CD4-positive, CD25-positive, alpha-beta regulatory T cell (primary cell): ENCODE data around the gene MTIF3. TPM values are rescaled to one million over a fixed set of nuclear protein-coding genes. Genes with fewer than 3 reads are reported as not detected.

Source experiments
- ATAC-seq, 2 donors: fragments of 150-1000 bp; cut with Tn5 transposase; one replicate each; pipeline ENCODE4 v1.10.0; 2021; ENCODE audit warnings: low read depth in 2 of 2, moderate number of reproducible peaks in 2 of 2, moderate library complexity in 1 of 2
- DNase-seq, 3 donors: peaks; one replicate each; pipeline versions ENCODE4 v3.0.0 to v3.0.0-alpha.2; 2012 to 2022; ENCODE audit warnings: mixed read lengths in 1 of 3
- H3K27ac ChIP-seq: one replicate; pipeline ENCODE4 v1.7.0; 2013; ENCODE audit warnings: mild to moderate bottlenecking, low read length; ENCODE audit not compliant: insufficient read depth, poor library complexity, severe bottlenecking
- H3K27me3 ChIP-seq: one replicate; pipeline ENCODE4 v1.7.0; 2013; ENCODE audit warnings: low read length; ENCODE audit not compliant: control insufficient read depth, insufficient read depth
- H3K36me3 ChIP-seq: one replicate; pipeline ENCODE4 v1.7.0; 2013; ENCODE audit warnings: mild to moderate bottlenecking, low read length, moderate library complexity; ENCODE audit not compliant: control insufficient read depth, insufficient read depth
- H3K4me1 ChIP-seq: 2 replicates; pipeline ENCODE4 v1.7.0; 2013; ENCODE audit warnings: mild to moderate bottlenecking, low read length; ENCODE audit not compliant: insufficient read depth, control insufficient read depth, poor library complexity, severe bottlenecking
- H3K4me3 ChIP-seq: one replicate; pipeline ENCODE4 v1.7.0; 2013; ENCODE audit warnings: low read depth, mild to moderate bottlenecking, low read length, moderate library complexity
- H3K9me3 ChIP-seq, 2 experiments: 1 replicate in 1 of 2; 2 replicates in 1 of 2; pipeline ENCODE4 v1.7.0; 2013; ENCODE audit warnings: low read length in 2 of 2, mild to moderate bottlenecking in 1 of 2, moderate library complexity in 1 of 2; ENCODE audit not compliant: control insufficient read depth in 2 of 2
- H3K27ac Mint-ChIP-seq, 3 donors: one replicate each; pipeline ENCODE4 v1.8.0; 2020 to 2022; ENCODE audit warnings: mild to moderate bottlenecking in 3 of 3, mixed read lengths in 3 of 3, moderate library complexity in 2 of 3
- H3K27me3 Mint-ChIP-seq: one replicate; pipeline ENCODE4 v1.8.0; 2022; ENCODE audit warnings: mild to moderate bottlenecking, mixed read lengths
- H3K36me3 Mint-ChIP-seq: one replicate; pipeline ENCODE4 v1.8.0; 2020; ENCODE audit warnings: mixed read lengths
- H3K4me1 Mint-ChIP-seq, 4 donors: one replicate each; pipeline ENCODE4 v1.8.0; 2020 to 2022; ENCODE audit warnings: mixed read lengths in 4 of 4, mild to moderate bottlenecking in 1 of 4
- H3K4me3 Mint-ChIP-seq, 4 donors: one replicate each; pipeline ENCODE4 v1.8.0; 2020 to 2022; ENCODE audit warnings: mild to moderate bottlenecking in 4 of 4, mixed read lengths in 4 of 4, moderate library complexity in 3 of 4
- H3K9me3 Mint-ChIP-seq, 7 donors: one replicate each; pipeline ENCODE4 v1.8.0; 2020 to 2022; ENCODE audit warnings: mixed read lengths in 7 of 7, mild to moderate bottlenecking in 3 of 7, moderate library complexity in 2 of 7
- polyA plus RNA-seq, 4 donors: library from polyadenylated mRNA; unstranded; fragments of 300-500 nt; fragmentation: Illumina TruSeq; gene quantifications; one replicate each; pipeline ENCODE4 v1.2.3, GENCODE V29; 2021
- total RNA-seq: library from RNA; stranded (reverse); gene quantifications from one replicate; pipeline ENCODE4 v1.2.3, GENCODE V29; 2022

MTIF3 gene
- 48.9 TPM for total RNA-seq
- 100 to 1,000 TPM in 2 of 4 donors, 10 to 100 TPM in 2; 93.3 to 114 (median 103) TPM for polyA plus RNA-seq

GRCh38 chr13:27449936-27450828 lies at the start of gene MTIF3:
Gene MTIF3, minus strand, starts transcription at chr13:27450564. Its CDS starts 10,116 bp downstream, at chr13:27440448.
- no peaks in the 10 kb centered on the region for H3K27me3 ChIP-seq
- DNase-seq: peak; percentile 95 to 99 (median 98)
- Mint-ChIP-seq H3K27ac (peak within 1 kb of the TSS; percentile 96 to 99 (median 98)), H3K4me3 (peak within 1 kb of the TSS; percentile 95 to 99 (median 96)), H3K36me3 (peaks cover 12% of the 10 kb centered on the region), H3K9me3 (no peaks in the 10 kb centered on the region), H3K4me1 (peaks cover 24 to 74% (median 48%) of the 10 kb centered on the region in 4 donors), H3K27me3 (peaks cover 13% of the 10 kb centered on the region)
- H3K4me3 ChIP-seq: peak within 1 kb of the TSS; percentile 96
- no peaks in the 10 kb centered on the region for H3K9me3 ChIP-seq
- H3K4me1 ChIP-seq: peaks cover 53% of the 10 kb centered on the region
- H3K36me3 ChIP-seq: no peaks in the 10 kb centered on the region
- peak within 1 kb of the TSS; percentile 97 for H3K27ac ChIP-seq
- ATAC-seq: peak; percentile 83 to 84

GRCh38 chr13:27497563-27498230 lies 47.3 kb upstream of the MTIF3 start:
- H3K36me3 ChIP-seq: no peaks in the 10 kb centered on the region
- Mint-ChIP-seq H3K27ac (no peak overlapping the region), H3K36me3 (no peaks in the 10 kb centered on the region), H3K4me3 (no peak overlapping the region), H3K9me3 (peaks cover 0 to 2% (median 0%) of the 10 kb centered on the region in 7 donors), H3K4me1 (no peaks in the 10 kb centered on the region), H3K27me3 (peaks cover 16% of the 10 kb centered on the region)
- H3K27me3 ChIP-seq: no peaks in the 10 kb centered on the region
- no peak overlapping the region for H3K4me3 ChIP-seq
- no peaks in the 10 kb centered on the region for H3K4me1 ChIP-seq
- H3K27ac ChIP-seq: no peak overlapping the region
- ATAC-seq: no peak
- H3K9me3 ChIP-seq: no peaks in the 10 kb centered on the region
- DNase-seq: no peak

GRCh38 chr13:27496536-27497273 lies 46.3 kb upstream of the MTIF3 start:
- Histone ChIP-seq H3K4me1 (no peaks in the 10 kb centered on the region), H3K27ac (no peak overlapping the region), H3K9me3 (no peaks in the 10 kb centered on the region), H3K4me3 (no peak overlapping the region), H3K27me3 (no peaks in the 10 kb centered on the region), H3K36me3 (no peaks in the 10 kb centered on the region)
- no peak for DNase-seq
- Mint-ChIP-seq H3K27ac (no peak overlapping the region), H3K9me3 (peaks cover 0 to 2% (median 0%) of the 10 kb centered on the region in 7 donors), H3K4me3 (no peak overlapping the region), H3K4me1 (no peaks in the 10 kb centered on the region), H3K36me3 (no peaks in the 10 kb centered on the region), H3K27me3 (peaks cover 16% of the 10 kb centered on the region)
- no peak for ATAC-seq

- H3K9me3 Mint-ChIP-seq: peaks cover 0 to 2% (median 0%) of the 10 kb centered on the region in 7 donors
- Histone ChIP-seq H3K9me3 (no peaks in the 10 kb centered on the region), H3K4me3 (no peak overlapping the region), H3K36me3 (no peaks in the 10 kb centered on the region), H3K4me1 (no peaks in the 10 kb centered on the region), H3K27me3 (no peaks in the 10 kb centered on the region), H3K27ac (no peak overlapping the region)
- DNase-seq (no peak), ATAC-seq (no peak)
- no peaks in the 10 kb centered on the region for H3K4me1 Mint-ChIP-seq
- H3K27me3 Mint-ChIP-seq: peaks cover 16% of the 10 kb centered on the region
- no peak overlapping the region for H3K27ac Mint-ChIP-seq
- H3K4me3 Mint-ChIP-seq: no peak overlapping the region
- no peaks in the 10 kb centered on the region for H3K36me3 Mint-ChIP-seq
Measured at GRCh38 chr13:27496006-27496405, 45.6 kb upstream of the MTIF3 start.

- DNase-seq (no peak), ATAC-seq (no peak)
- Histone ChIP-seq H3K27ac (no peak overlapping the region), H3K4me3 (no peak overlapping the region), H3K4me1 (no peaks in the 10 kb centered on the region), H3K9me3 (no peaks in the 10 kb centered on the region), H3K36me3 (no peaks in the 10 kb centered on the region), H3K27me3 (no peaks in the 10 kb centered on the region)
- Mint-ChIP-seq H3K9me3 (peaks cover 0 to 2% (median 0%) of the 10 kb centered on the region in 7 donors), H3K4me3 (no peak overlapping the region), H3K4me1 (no peaks in the 10 kb centered on the region), H3K27ac (no peak overlapping the region), H3K27me3 (peaks cover 15% of the 10 kb centered on the region), H3K36me3 (no peaks in the 10 kb centered on the region)
Measured at GRCh38 chr13:27495551-27495950, 45.2 kb upstream of the MTIF3 start.

GRCh38 chr13:27493981-27494380 lies 43.6 kb upstream of the MTIF3 start:
- H3K4me1 Mint-ChIP-seq: no peaks in the 10 kb centered on the region
- H3K36me3 Mint-ChIP-seq: no peaks in the 10 kb centered on the region
- Histone ChIP-seq H3K27ac (no peak overlapping the region), H3K36me3 (no peaks in the 10 kb centered on the region), H3K4me3 (no peak overlapping the region), H3K9me3 (no peaks in the 10 kb centered on the region), H3K27me3 (no peaks in the 10 kb centered on the region), H3K4me1 (no peaks in the 10 kb centered on the region)
- ATAC-seq: no peak
- no peak overlapping the region for H3K27ac Mint-ChIP-seq
- H3K9me3 Mint-ChIP-seq: no peaks in the 10 kb centered on the region
- H3K27me3 Mint-ChIP-seq: peaks cover 12% of the 10 kb centered on the region
- no peak for DNase-seq
- H3K4me3 Mint-ChIP-seq: no peak overlapping the region

GRCh38 chr13:27489456-27489855 lies 39.1 kb upstream of the MTIF3 start:
- DNase-seq (no peak), ATAC-seq (no peak)
- Mint-ChIP-seq H3K9me3 (no peaks in the 10 kb centered on the region), H3K27ac (no peak overlapping the region), H3K27me3 (peaks cover 20% of the 10 kb centered on the region), H3K4me3 (no peak overlapping the region), H3K36me3 (no peaks in the 10 kb centered on the region), H3K4me1 (no peaks in the 10 kb centered on the region)
- no peak overlapping the region for H3K27ac ChIP-seq
- H3K27me3 ChIP-seq: peaks cover 2% of the 10 kb centered on the region
- no peak overlapping the region for H3K4me3 ChIP-seq
- no peaks in the 10 kb centered on the region for H3K9me3 ChIP-seq
- H3K4me1 ChIP-seq: no peaks in the 10 kb centered on the region
- no peaks in the 10 kb centered on the region for H3K36me3 ChIP-seq
